Measurements from ENCODE around the gene COL2A1. TPM values are rescaled to one million over a fixed set of nuclear protein-coding genes. Genes with fewer than 3 reads are reported as not detected.

COL2A1 gene
- 10 to 100 TPM; 30.9 to 43.8 (median 34.9) TPM for polyA plus RNA-seq (ENCODE audit: insufficient read length in 3 of 3)

GRCh38 chr12:48004053-48004941, at the start of gene COL2A1:
COL2A1 (minus strand) TSS chr12:48004476; CDS start chr12:48004321, 155 bp downstream.
- peak in 1 of 3 donors; percentile 47 for DNase-seq (ENCODE audit: low read depth in 3 of 3, low spot score in 2 of 3)

- no peak for DNase-seq (ENCODE audit: low read depth in 3 of 3, low spot score in 2 of 3)
Measured at GRCh38 chr12:48053883-48054282, 49.6 kb upstream of the COL2A1 start.

DNA sequence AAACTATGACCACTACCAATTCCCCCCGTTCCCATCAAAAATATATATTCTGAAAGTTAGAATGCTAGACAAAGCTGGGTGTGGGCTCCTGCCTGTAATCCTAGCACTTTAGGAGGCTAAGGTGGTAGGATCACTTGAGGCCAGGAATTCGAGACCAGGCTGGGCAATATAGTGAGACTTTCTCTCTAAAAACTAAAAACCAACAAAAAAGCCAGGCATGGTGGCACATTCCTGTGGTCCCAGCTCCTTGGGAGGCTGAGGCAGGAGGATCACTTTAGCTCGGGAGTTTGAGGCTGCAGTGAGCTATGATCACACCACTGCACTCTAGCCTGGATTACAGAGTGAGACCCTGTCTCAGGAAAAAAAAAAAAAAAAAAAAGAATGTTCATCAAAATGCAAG, 48.8 kb upstream of the COL2A1 start:
- DNase-seq (ENCODE audit: low read depth in 3 of 3, low spot score in 2 of 3), result no peak

DNA sequence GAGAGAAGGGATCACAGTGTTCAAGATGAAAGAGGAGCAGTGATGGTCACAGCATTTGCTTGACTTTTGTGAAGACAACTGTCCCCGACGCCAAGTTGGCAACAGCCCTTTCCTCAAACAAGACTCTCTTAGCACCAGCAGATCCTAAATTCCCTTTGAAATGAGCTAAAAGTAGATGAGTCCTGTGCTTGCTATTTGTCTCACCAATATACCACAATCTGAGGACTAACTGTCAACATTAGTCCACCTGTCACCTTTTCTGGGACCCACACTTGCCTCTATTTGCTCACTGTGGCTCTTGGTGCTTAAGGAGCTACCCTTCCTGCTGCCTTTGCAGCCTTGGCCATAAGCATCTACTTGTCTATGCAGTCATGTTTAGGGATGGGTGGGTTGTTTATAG, 47.4 kb upstream of the COL2A1 start:
- no peak for DNase-seq (ENCODE audit: low read depth in 3 of 3, low spot score in 2 of 3)

DNA sequence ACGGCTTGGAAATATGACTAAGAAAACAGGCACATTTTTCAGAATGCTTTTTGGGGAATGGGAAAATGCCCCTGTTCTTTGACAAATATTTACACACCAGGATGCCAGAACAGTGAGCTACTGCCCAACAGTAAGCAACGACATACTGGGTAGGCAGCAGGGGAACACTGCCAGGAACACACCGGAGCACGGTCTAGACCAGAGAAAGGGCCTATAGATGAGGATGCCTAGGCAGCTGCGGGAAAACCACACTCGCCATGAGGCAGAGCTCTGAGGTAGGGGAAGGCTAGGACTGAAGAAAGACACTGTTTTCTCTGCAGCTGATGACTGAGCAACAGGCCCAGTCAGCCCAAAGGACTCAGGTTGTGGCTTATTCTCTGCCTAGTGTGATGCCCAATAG, 45.9 kb upstream of the COL2A1 start:
- no peak for DNase-seq (ENCODE audit: low read depth in 3 of 3, low spot score in 2 of 3)

DNA sequence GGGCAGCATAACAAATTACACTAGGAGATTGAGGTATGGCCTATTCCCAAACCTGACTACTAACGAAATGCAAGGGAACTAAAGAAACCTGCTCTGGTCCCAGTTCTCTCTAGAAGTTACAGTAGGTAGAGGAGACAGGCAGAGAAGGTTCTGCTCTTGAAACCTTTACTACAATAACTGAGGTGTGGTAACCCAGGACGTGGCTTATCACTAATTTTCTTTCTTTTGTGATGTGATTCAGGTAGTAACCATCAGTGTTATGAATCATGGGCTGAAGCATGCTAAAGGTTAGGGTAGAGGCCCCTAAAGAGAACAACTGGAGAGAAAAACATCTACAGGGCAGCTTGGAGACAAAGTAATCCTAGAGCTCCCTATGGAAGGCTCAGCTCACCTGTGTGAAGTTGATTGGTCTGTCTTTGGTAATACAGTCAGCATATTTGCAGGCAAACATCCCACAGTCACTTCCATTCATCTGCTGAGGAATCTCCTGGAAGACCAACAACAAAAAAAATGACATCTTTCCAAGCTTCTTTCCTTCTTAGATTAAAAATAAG, 41.8 kb upstream of the COL2A1 start:
- no peak for DNase-seq (ENCODE audit: low read depth in 3 of 3, low spot score in 2 of 3)

DNA sequence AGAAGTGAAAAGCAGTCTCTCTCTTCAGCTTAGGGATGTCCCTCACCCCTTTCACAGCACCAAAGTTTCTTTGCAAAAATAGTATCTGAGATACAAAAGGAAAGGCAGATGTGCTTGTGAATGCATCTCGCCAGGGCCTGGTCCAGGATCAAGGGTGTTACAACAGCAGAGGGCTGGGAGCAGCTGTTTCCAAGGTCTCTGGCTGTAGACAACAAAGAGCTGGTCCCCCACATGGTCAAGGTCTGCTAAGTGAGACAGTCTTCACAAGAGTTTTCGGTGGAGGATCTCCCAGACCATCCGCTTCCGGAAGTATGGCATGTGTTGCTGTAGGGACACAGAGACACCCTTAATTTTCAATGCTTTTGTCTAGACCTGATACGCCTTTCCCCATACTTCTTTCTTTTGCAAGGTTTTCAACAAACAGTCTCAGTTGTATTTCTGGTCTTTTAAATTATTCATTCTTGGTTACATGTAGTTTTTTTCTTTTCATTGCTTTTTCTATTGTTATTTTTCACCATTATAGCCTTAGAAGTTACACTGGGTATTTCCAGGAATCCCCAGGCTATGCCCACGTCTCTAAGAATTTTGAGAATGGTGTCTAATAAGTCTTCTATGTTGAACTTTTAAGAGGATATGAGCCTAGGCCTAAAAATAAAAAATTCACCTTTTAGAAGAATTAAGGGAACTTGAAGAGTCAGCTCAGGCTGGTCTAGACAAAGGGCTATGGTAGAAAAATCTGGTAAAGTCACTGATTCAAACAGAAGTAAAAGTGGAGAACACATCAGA, 41.0 kb upstream of the COL2A1 start:
- no peak for DNase-seq (ENCODE audit: low read depth in 3 of 3, low spot score in 2 of 3)

GRCh38 chr12:48044396-48044795, 40.1 kb upstream of the COL2A1 start:
- DNase-seq (ENCODE audit: low read depth in 3 of 3, low spot score in 2 of 3), result no peak

- DNase-seq (ENCODE audit: low read depth in 3 of 3, low spot score in 2 of 3), result no peak
Measured at GRCh38 chr12:48043771-48044170, 39.5 kb upstream of the COL2A1 start.

DNA sequence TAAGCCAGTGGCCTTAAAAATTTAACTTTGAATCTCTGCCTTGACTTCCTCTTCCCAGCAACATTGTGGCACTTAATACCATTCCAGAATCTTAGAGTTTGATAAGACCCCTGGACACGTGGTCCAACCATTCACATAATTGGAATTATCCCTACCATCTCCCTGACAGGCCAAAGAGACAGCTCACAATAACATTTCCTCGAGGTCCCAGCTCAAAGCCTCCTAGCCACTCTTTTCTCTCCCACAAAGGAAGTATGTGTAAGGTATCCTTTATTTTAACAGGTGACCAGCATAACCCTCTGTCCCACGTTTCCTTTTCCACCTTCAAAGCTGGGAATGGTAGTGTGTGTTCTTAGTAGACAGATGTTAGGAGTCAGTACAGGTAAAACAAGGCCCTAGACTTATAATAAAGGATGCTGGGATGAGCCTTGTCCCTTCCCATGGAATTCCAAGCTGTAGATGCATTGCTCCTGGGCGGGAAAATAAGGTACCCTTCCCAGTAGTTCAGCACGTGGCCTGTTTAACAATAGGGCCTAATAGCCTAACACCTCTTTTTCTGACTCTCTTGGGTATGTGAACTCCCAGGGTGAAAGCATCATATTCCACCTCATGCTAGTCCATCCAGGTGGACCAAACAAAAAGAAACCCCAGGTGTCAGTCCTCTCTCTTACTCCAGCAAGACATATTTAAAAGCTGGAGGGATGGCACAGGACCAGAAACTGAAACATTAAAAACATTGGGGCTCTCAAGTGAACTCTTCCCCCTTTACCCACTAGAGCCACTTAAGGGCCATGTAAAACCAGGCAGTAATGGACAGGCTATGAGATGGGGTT, 37.5 kb upstream of the COL2A1 start:
- DNase-seq (ENCODE audit: low read depth in 3 of 3, low spot score in 2 of 3), result no peak

- DNase-seq (ENCODE audit: low read depth in 3 of 3, low spot score in 2 of 3), result no peak
Measured at GRCh38 chr12:48040354-48040753, 36.1 kb upstream of the COL2A1 start.

GRCh38 chr12:48039151-48039550, 34.9 kb upstream of the COL2A1 start:
- no peak for DNase-seq (ENCODE audit: low read depth in 3 of 3, low spot score in 2 of 3)

GRCh38 chr12:48038085-48038484, 33.8 kb upstream of the COL2A1 start:
- no peak for DNase-seq (ENCODE audit: low read depth in 3 of 3, low spot score in 2 of 3)

GRCh38 chr12:48037267-48037915, 33.1 kb upstream of the COL2A1 start:
- DNase-seq (ENCODE audit: low read depth in 3 of 3, low spot score in 2 of 3), result peak; percentile 65 to 77 (median 72)

DNA sequence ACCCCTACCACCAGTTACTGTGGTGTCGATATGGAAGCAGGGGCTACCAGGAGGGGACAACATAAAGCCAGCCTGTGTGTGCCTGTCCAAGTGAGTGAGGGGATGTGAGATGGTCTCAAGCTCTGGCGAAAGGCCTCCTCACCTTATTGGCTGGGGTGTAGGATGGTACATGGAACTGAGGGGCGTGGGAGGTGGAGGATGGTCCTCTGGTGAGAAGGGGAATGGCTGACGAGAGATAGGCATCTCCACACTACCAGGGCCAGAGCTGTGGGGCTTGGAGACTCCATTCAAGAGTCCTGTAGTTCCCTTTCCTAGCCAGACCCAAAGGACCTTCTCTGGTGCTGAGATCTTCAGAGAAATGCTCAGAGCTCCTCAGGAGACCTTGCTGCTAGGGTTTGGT, 32.5 kb upstream of the COL2A1 start:
- DNase-seq (ENCODE audit: low read depth in 3 of 3, low spot score in 2 of 3), result no peak

- no peak for DNase-seq (ENCODE audit: low read depth in 3 of 3, low spot score in 2 of 3)
Measured at GRCh38 chr12:48034835-48035805, 30.8 kb upstream of the COL2A1 start.

DNA sequence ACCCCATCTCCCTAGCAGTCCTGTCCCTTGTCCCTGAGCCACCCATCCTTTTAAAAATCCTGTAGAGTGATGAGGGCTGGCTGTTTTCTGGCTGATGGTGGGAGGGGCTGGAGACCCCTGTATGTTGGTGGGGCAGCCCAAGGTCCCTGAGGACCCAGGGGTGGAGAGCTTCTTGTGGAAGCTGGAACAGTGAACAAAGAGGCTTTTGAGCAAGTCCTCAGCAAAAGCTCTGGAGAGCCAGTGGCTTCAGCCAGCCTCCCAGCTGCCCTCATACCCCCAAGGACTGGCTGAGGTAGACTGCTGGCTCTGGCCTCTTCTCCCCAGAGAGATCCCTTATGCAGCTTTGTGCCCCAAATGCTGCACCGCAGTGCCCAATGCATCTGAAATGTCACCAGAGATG, 29.2 kb upstream of the COL2A1 start:
- no peak for DNase-seq (ENCODE audit: low read depth in 3 of 3, low spot score in 2 of 3)

DNA sequence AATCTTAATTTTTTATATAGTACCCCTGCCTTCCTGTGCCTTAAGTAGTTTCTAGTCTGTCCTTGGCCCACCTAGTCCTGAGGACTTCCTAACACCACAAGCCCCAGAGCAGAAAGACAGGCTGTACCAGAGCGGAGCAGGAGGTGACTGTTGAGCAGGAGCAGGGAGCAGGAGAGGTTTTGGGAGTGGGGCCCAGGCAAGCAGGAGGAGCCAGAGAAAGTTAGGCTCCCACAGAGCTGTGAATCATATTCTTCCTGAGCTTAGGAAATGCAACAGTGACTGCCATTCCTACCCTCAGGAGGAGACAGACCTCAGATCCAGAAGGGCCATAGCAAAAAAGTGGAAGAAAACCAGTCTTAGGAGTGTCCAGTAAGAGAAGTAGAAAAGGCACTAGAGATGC, 28.3 kb upstream of the COL2A1 start:
- no peak for DNase-seq (ENCODE audit: low read depth in 3 of 3, low spot score in 2 of 3)
